ENCODE results near the gene MLXIPL. TPM values are rescaled to one million over a fixed set of nuclear protein-coding genes. Genes with fewer than 3 reads are reported as not detected.

The MLXIPL gene
- total and polyA plus RNA-seq, 2 of the 8 experiments (the other 6 are each of a cell fraction or from before 2014, with no cell fraction given) = 9.4 to 10.6 TPM

GRCh38 chr7:73544678-73545077 lies 79.6 kb downstream of the MLXIPL start (continued):
- TF ChIP-seq, protein P1, sequence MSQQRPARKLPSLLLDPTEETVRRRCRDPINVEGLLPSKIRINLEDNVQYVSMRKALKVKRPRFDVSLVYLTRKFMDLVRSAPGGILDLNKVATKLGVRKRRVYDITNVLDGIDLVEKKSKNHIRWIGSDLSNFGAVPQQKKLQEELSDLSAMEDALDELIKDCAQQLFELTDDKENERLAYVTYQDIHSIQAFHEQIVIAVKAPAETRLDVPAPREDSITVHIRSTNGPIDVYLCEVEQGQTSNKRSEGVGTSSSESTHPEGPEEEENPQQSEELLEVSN (IDR thresholded peaks at IDR 0.05) = no peak
- TF ChIP-seq CBX5 (IDR thresholded peaks at IDR 0.05; ENCODE audit: low read depth, low read length) = no peak
- TF ChIP-seq, protein P2, sequence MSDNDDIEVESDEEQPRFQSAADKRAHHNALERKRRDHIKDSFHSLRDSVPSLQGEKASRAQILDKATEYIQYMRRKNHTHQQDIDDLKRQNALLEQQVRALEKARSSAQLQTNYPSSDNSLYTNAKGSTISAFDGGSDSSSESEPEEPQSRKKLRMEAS (IDR thresholded peaks at IDR 0.05) = no peak
- TF ChIP-seq HDAC2 (IDR thresholded peaks at IDR 0.05; ENCODE audit: borderline replicate concordance in 1 of 2, low read depth in 2 of 2, low read length in 2 of 2) = no peak
- no peak for TF ChIP-seq JUN (IDR thresholded peaks at IDR 0.05; ENCODE audit: low read depth, low read length)
- no peak for TF ChIP-seq JUND (IDR thresholded peaks at IDR 0.05; ENCODE audit: low read length)

Other genes starting within 250 kb of the MLXIPL start
- 3.2 and 3.5 TPM in 2 replicates for gene FZD9, start 190.7 kb downstream of the MLXIPL start, total RNA-seq (2021; fragmentation: NEBNext Ultra II Directional; extraction: Animal tissue kit (Norgen Biotek cat#: 25700))
- gene FZD9, start 190.7 kb downstream of the MLXIPL start, polyA plus RNA-seq (2011; rRNA removed) = 4.7 and 6.7 TPM in 2 replicates
- gene BAZ1B, start 102.2 kb downstream of the MLXIPL start, total RNA-seq (2021; fragmentation: NEBNext Ultra II Directional; extraction: Animal tissue kit (Norgen Biotek cat#: 25700)) = 83.6 and 86.8 TPM in 2 replicates
- gene BAZ1B, start 102.2 kb downstream of the MLXIPL start, polyA plus RNA-seq (2011; rRNA removed) = 14.8 and 21.0 TPM in 2 replicates
- 24.9 and 32.3 TPM in 2 replicates for gene BCL7B, start 66.8 kb downstream of the MLXIPL start, total RNA-seq (2021; fragmentation: NEBNext Ultra II Directional; extraction: Animal tissue kit (Norgen Biotek cat#: 25700))
- 42.1 and 44.6 TPM in 2 replicates for gene BCL7B, start 66.8 kb downstream of the MLXIPL start, polyA plus RNA-seq (2011; rRNA removed)
- 22.5 and 25.8 TPM in 2 replicates for gene TBL2, start 45.9 kb downstream of the MLXIPL start, total RNA-seq (2021; fragmentation: NEBNext Ultra II Directional; extraction: Animal tissue kit (Norgen Biotek cat#: 25700))
- 29.7 and 36.7 TPM in 2 replicates for gene TBL2, start 45.9 kb downstream of the MLXIPL start, polyA plus RNA-seq (2011; rRNA removed)
- gene VPS37D, start 43.3 kb upstream of the MLXIPL start, total RNA-seq (2021; fragmentation: NEBNext Ultra II Directional; extraction: Animal tissue kit (Norgen Biotek cat#: 25700)) = 3.4 and 3.8 TPM in 2 replicates
- gene VPS37D, start 43.3 kb upstream of the MLXIPL start, polyA plus RNA-seq (2011; rRNA removed) = 5.0 and 6.9 TPM in 2 replicates
- 6.0 and 6.1 TPM in 2 replicates for gene DNAJC30, start 58.9 kb upstream of the MLXIPL start, total RNA-seq (2021; fragmentation: NEBNext Ultra II Directional; extraction: Animal tissue kit (Norgen Biotek cat#: 25700))
- 6.3 and 10.0 TPM in 2 replicates for gene DNAJC30, start 58.9 kb upstream of the MLXIPL start, polyA plus RNA-seq (2011; rRNA removed)
- gene BUD23, start 59.1 kb upstream of the MLXIPL start, total RNA-seq (2021; fragmentation: NEBNext Ultra II Directional; extraction: Animal tissue kit (Norgen Biotek cat#: 25700)) = 72.2 and 78.4 TPM in 2 replicates
- gene BUD23, start 59.1 kb upstream of the MLXIPL start, polyA plus RNA-seq (2011; rRNA removed) = 72.3 and 76.5 TPM in 2 replicates
- gene STX1A, start 95.1 kb upstream of the MLXIPL start, total RNA-seq (2021; fragmentation: NEBNext Ultra II Directional; extraction: Animal tissue kit (Norgen Biotek cat#: 25700)) = 9.9 and 13.5 TPM in 2 replicates
- 17.5 and 25.9 TPM in 2 replicates for gene STX1A, start 95.1 kb upstream of the MLXIPL start, polyA plus RNA-seq (2011; rRNA removed)
- 19.8 and 19.9 TPM in 2 replicates for gene ABHD11, start 114.3 kb upstream of the MLXIPL start, total RNA-seq (2021; fragmentation: NEBNext Ultra II Directional; extraction: Animal tissue kit (Norgen Biotek cat#: 25700))
- gene ABHD11, start 114.3 kb upstream of the MLXIPL start, polyA plus RNA-seq (2011; rRNA removed) = 42.2 and 50.5 TPM in 2 replicates
- gene CLDN3, start 145.7 kb upstream of the MLXIPL start, total RNA-seq (2021; fragmentation: NEBNext Ultra II Directional; extraction: Animal tissue kit (Norgen Biotek cat#: 25700)) = 19.1 and 20.8 TPM in 2 replicates
- 65.2 and 91.2 TPM in 2 replicates for gene CLDN3, start 145.7 kb upstream of the MLXIPL start, polyA plus RNA-seq (2011; rRNA removed)
- 28.0 TPM in 2 replicates for gene CLDN4, start 206.5 kb upstream of the MLXIPL start, total RNA-seq (2021; fragmentation: NEBNext Ultra II Directional; extraction: Animal tissue kit (Norgen Biotek cat#: 25700))
- gene CLDN4, start 206.5 kb upstream of the MLXIPL start, polyA plus RNA-seq (2011; rRNA removed) = 69.3 and 112 TPM in 2 replicates
- gene METTL27, start 218.0 kb upstream of the MLXIPL start, total RNA-seq (2021; fragmentation: NEBNext Ultra II Directional; extraction: Animal tissue kit (Norgen Biotek cat#: 25700)) = 5.6 and 6.2 TPM in 2 replicates
- gene METTL27, start 218.0 kb upstream of the MLXIPL start, polyA plus RNA-seq (2011; rRNA removed) = 12.0 and 21.6 TPM in 2 replicates
- not detected in 2 replicates for gene TMEM270, start 236.6 kb upstream of the MLXIPL start, total RNA-seq (2021; fragmentation: NEBNext Ultra II Directional; extraction: Animal tissue kit (Norgen Biotek cat#: 25700))
- gene TMEM270, start 236.6 kb upstream of the MLXIPL start, polyA plus RNA-seq (2011; rRNA removed) = 0.26 and 0.33 TPM in 2 replicates